ENCODE results near the gene TK2. TPM values are rescaled to one million over a fixed set of nuclear protein-coding genes. Genes with fewer than 3 reads are reported as not detected.

TK2 gene
- total RNA-seq, 1 donor from 2014 or later = 5.9 TPM

GRCh38 chr16:66585481-66586239 is 35.7 kb upstream of the TK2 start:
- Mint-ChIP-seq H3K27me3 (ENCODE audit: low read depth) (no peaks in the 10 kb centered on the region), H3K4me3 (ENCODE audit: low read depth) (no peak overlapping the region), H3K4me1 (ENCODE audit: low read depth) (peaks cover 29% of the 10 kb centered on the region), H3K36me3 (ENCODE audit: low read depth) (peaks cover 5% of the 10 kb centered on the region), H3K9me3 (no peaks in the 10 kb centered on the region), H3K27ac (no peak overlapping the region)
- DNase-seq (ENCODE audit: low spot score) = no peak
- intact Hi-C loops (cut with micrococcal nuclease) = no loop called here

GRCh38 chr16:66581246-66581952 is 31.5 kb upstream of the TK2 start:
- peaks cover 23% of the 10 kb centered on the region for H3K27me3 Mint-ChIP-seq (ENCODE audit: low read depth)
- no peak overlapping the region for H3K4me3 Mint-ChIP-seq (ENCODE audit: low read depth)
- DNase-seq (ENCODE audit: low spot score) = no peak
- intact Hi-C loops (cut with micrococcal nuclease) = no loop called here
- H3K4me1 Mint-ChIP-seq (ENCODE audit: low read depth) = peaks cover 6% of the 10 kb centered on the region
- no peaks in the 10 kb centered on the region for H3K9me3 Mint-ChIP-seq
- H3K36me3 Mint-ChIP-seq (ENCODE audit: low read depth) = peaks cover 23% of the 10 kb centered on the region
- H3K27ac Mint-ChIP-seq = no peak overlapping the region

DNA sequence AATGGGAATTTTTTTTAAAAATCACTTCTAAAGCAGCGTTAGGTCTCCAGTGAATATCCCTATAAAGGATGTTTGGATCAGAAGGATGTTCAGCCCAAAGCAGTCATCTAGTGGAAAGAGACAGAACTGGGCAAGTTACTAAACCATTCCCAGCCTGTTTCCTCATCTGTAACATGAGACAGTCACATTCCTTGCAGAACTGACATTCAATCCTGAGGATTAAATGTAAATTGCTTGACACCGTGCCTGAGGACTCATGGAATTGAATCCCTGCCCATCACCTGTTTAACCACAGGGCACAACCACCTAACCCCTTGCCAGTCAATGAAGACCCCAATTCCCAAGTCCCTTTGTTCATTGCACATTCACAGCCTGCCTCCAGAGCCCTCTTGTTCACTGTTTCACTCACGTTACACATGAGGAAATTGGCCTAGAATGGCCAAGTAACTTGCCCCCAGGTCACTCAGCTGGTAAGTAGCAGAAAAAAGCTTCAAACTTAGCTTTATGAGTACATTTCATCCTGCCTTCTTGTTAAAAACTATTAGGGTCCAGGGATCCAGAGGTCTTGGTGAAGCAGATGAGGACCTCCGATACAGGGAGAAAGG is 30.8 kb upstream of the TK2 start:
- no peak overlapping the region for H3K4me3 Mint-ChIP-seq (ENCODE audit: low read depth)
- no peak overlapping the region for H3K27ac Mint-ChIP-seq
- peaks cover 23% of the 10 kb centered on the region for H3K36me3 Mint-ChIP-seq (ENCODE audit: low read depth)
- no peaks in the 10 kb centered on the region for H3K9me3 Mint-ChIP-seq
- no peak for DNase-seq (ENCODE audit: low spot score)
- H3K27me3 Mint-ChIP-seq (ENCODE audit: low read depth) = peaks cover 23% of the 10 kb centered on the region
- intact Hi-C loops (cut with micrococcal nuclease) = no loop called here
- H3K4me1 Mint-ChIP-seq (ENCODE audit: low read depth) = peaks cover 6% of the 10 kb centered on the region

DNA sequence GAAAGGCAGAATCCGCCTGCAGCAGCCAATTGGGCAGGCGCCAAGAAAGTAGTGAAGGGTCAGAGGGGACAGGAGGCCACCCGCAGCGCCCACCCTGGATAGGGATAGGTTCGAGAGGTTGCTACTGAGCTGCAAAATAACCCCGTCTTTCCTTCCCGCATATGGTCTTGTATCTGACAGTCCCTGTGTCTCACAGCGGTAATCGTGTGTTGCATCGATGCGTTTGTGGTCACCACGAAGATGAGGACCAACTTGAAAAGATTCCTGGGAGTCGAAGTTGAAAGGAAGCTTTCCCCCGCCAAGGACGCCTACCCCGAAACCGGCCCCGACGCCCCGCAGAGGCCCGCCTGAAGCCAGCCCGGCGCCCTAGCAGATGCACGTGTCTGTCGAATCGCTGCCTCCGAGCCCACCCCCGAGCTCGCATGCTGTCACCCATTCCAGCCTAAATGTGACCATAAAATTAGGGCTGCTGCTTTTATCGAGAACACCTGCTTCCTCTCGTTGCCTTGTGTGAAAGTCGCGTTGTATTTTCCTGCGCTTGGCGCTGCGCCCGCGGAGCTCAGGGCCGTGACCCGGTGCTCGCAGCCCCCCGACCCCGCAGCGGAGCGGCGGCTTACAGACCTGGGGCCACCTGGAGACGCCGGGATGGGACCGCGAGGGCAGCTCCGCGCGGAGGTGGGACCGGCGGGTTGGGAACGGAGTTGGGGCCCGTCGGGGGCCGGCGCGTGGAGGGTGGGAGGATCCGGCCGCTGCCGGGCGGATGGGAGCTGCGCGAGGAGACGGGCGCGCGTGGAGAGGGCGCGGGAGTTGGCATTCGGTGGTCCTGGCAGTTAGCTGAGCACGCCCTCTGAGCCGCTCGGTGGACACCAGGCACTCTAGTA is 29.0 kb upstream of the TK2 start, which contains the start of gene CMTM2:
Gene CMTM2, plus strand, starts transcription at position 813 of the 881 bp plus-strand sequence. CDS start 145 bp downstream, outside the sequence.
- Mint-ChIP-seq H3K27me3 (ENCODE audit: low read depth) (peaks cover 23% of the 10 kb centered on the region), H3K36me3 (ENCODE audit: low read depth) (peaks cover 23% of the 10 kb centered on the region), H3K9me3 (no peaks in the 10 kb centered on the region), H3K27ac (no peak within 1 kb of the TSS), H3K4me3 (ENCODE audit: low read depth) (no peak within 1 kb of the TSS), H3K4me1 (ENCODE audit: low read depth) (peaks cover 6% of the 10 kb centered on the region)
- no peak for DNase-seq (ENCODE audit: low spot score)
- intact Hi-C loops (cut with micrococcal nuclease) = no loop called here

GRCh38 chr16:66576296-66576695 is 26.4 kb upstream of the TK2 start:
- no peak for DNase-seq (ENCODE audit: low spot score)
- Mint-ChIP-seq H3K4me3 (ENCODE audit: low read depth) (no peak overlapping the region), H3K27ac (no peak overlapping the region), H3K27me3 (ENCODE audit: low read depth) (peaks cover 23% of the 10 kb centered on the region), H3K9me3 (no peaks in the 10 kb centered on the region), H3K4me1 (ENCODE audit: low read depth) (peaks cover 7% of the 10 kb centered on the region), H3K36me3 (ENCODE audit: low read depth) (peaks cover 32% of the 10 kb centered on the region)
- intact Hi-C loops (cut with micrococcal nuclease) = no loop called here

GRCh38 chr16:66575060-66575459 is 25.1 kb upstream of the TK2 start:
- Mint-ChIP-seq H3K27me3 (ENCODE audit: low read depth) (peaks cover 21% of the 10 kb centered on the region), H3K36me3 (ENCODE audit: low read depth) (peaks cover 34% of the 10 kb centered on the region), H3K4me3 (ENCODE audit: low read depth) (no peak overlapping the region), H3K9me3 (no peaks in the 10 kb centered on the region), H3K4me1 (ENCODE audit: low read depth) (peaks cover 7% of the 10 kb centered on the region), H3K27ac (no peak overlapping the region)
- no peak for DNase-seq (ENCODE audit: low spot score)
- intact Hi-C loops (cut with micrococcal nuclease) = no loop called here

DNA sequence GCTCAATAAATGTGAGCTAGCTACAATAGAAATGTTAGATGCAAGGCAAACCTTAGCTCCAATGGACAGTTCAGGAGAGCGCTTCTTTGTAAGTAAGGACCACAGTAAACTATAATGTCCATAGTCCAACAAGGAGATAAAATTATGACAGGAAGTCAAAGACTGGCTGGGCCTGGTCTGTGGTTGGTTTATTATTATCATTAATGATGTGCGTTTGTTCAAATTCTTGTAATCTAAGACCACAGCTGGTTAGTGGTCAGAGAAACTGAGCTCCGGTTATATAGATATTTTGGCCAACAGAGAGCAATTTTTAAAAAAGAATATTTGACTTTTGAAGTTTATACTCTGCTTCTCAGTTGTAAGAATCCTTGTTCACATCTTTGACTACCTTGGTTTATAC is 24.6 kb upstream of the TK2 start:
- intact Hi-C loops (cut with micrococcal nuclease) = no loop called here
- Mint-ChIP-seq H3K9me3 (no peaks in the 10 kb centered on the region), H3K4me3 (ENCODE audit: low read depth) (no peak overlapping the region), H3K27ac (no peak overlapping the region), H3K4me1 (ENCODE audit: low read depth) (peaks cover 7% of the 10 kb centered on the region), H3K27me3 (ENCODE audit: low read depth) (peaks cover 15% of the 10 kb centered on the region), H3K36me3 (ENCODE audit: low read depth) (peaks cover 34% of the 10 kb centered on the region)
- DNase-seq (ENCODE audit: low spot score) = no peak

DNA sequence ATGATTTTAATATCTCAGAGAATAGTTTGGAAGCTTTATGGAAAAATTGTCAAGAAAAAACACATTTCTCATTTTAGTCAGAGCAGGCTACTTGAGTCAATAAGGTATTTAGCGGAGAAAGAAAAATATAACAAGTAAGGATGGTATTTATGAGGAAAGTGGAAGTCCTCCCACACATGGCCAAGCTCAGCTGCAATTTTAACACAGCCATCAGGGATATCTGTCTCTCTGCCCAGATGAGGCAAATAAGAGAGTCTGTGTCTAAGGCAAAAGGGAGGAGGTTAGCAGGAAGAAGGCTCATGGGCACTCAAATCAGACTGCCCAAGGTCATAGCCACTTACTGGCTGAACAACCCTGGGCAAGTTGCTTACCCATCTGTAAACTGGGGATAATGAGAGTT is 24.2 kb upstream of the TK2 start:
- peaks cover 10% of the 10 kb centered on the region for H3K4me1 Mint-ChIP-seq (ENCODE audit: low read depth)
- H3K36me3 Mint-ChIP-seq (ENCODE audit: low read depth) = peaks cover 35% of the 10 kb centered on the region
- H3K27ac Mint-ChIP-seq = no peak overlapping the region
- intact Hi-C loops (cut with micrococcal nuclease) = no loop called here
- H3K4me3 Mint-ChIP-seq (ENCODE audit: low read depth) = no peak overlapping the region
- H3K27me3 Mint-ChIP-seq (ENCODE audit: low read depth) = peaks cover 13% of the 10 kb centered on the region
- no peak for DNase-seq (ENCODE audit: low spot score)
- no peaks in the 10 kb centered on the region for H3K9me3 Mint-ChIP-seq

GRCh38 chr16:66572356-66572755 is 22.4 kb upstream of the TK2 start:
- no peak for DNase-seq (ENCODE audit: low spot score)
- Mint-ChIP-seq H3K27ac (no peak overlapping the region), H3K36me3 (ENCODE audit: low read depth) (peaks cover 36% of the 10 kb centered on the region)

GRCh38 chr16:66569827-66570405 is 20.0 kb upstream of the TK2 start:
- intact Hi-C loops (cut with micrococcal nuclease) = no loop called here
- H3K4me1 Mint-ChIP-seq (ENCODE audit: low read depth) = peaks cover 13% of the 10 kb centered on the region
- peaks cover 60% of the 10 kb centered on the region for H3K36me3 Mint-ChIP-seq (ENCODE audit: low read depth)
- H3K27ac Mint-ChIP-seq = no peak overlapping the region
- no peaks in the 10 kb centered on the region for H3K27me3 Mint-ChIP-seq (ENCODE audit: low read depth)
- no peak for DNase-seq (ENCODE audit: low spot score)
- H3K9me3 Mint-ChIP-seq = no peaks in the 10 kb centered on the region
- no peak overlapping the region for H3K4me3 Mint-ChIP-seq (ENCODE audit: low read depth)

More at GRCh38 chr16:66572356-66572755, 22.4 kb upstream of the TK2 start:
- intact Hi-C loops (cut with micrococcal nuclease) = no loop called here
- Mint-ChIP-seq H3K27me3 (ENCODE audit: low read depth) (peaks cover 2% of the 10 kb centered on the region), H3K4me3 (ENCODE audit: low read depth) (no peak overlapping the region), H3K4me1 (ENCODE audit: low read depth) (peaks cover 13% of the 10 kb centered on the region), H3K9me3 (no peaks in the 10 kb centered on the region)

- no peaks in the 10 kb centered on the region for H3K27me3 Mint-ChIP-seq (ENCODE audit: low read depth)
- no peak overlapping the region for H3K27ac Mint-ChIP-seq
- H3K4me1 Mint-ChIP-seq (ENCODE audit: low read depth) = peaks cover 13% of the 10 kb centered on the region
- no peaks in the 10 kb centered on the region for H3K9me3 Mint-ChIP-seq
- DNase-seq (ENCODE audit: low spot score) = no peak
- peaks cover 63% of the 10 kb centered on the region for H3K36me3 Mint-ChIP-seq (ENCODE audit: low read depth)
- no peak overlapping the region for H3K4me3 Mint-ChIP-seq (ENCODE audit: low read depth)
- intact Hi-C loops (cut with micrococcal nuclease) = no loop called here
Observed at GRCh38 chr16:66569131-66569530, 19.2 kb upstream of the TK2 start.

DNA sequence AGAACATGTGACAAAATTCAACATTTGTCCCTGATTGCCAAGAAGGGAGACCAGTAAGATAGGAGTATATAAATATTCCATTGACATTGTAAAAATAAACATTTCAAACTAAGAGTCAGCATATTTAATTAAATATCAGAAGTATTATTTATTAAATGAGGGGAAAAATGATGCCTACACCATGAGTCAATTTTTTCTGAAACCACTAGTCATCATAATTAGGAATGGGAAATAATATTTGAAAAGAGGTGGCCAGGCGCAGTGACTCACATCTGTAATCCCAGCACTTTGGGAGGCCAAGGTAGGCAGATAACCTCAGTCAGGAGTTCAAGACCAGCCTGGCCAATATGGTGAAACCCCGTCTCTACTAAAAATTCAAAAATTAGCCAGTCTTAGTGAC is 18.4 kb upstream of the TK2 start:
- peaks cover 20% of the 10 kb centered on the region for H3K4me1 Mint-ChIP-seq (ENCODE audit: low read depth)
- H3K27me3 Mint-ChIP-seq (ENCODE audit: low read depth) = no peaks in the 10 kb centered on the region
- DNase-seq (ENCODE audit: low spot score) = no peak
- H3K36me3 Mint-ChIP-seq (ENCODE audit: low read depth) = peaks cover 70% of the 10 kb centered on the region
- no peak overlapping the region for H3K4me3 Mint-ChIP-seq (ENCODE audit: low read depth)
- intact Hi-C loops (cut with micrococcal nuclease) = no loop called here
- no peaks in the 10 kb centered on the region for H3K9me3 Mint-ChIP-seq
- H3K27ac Mint-ChIP-seq = no peak overlapping the region
